Measurements from ENCODE around the gene ATP5PO.

Gene ATP5PO

GRCh38 chr21:33915368-33916199 lies at the start of gene ATP5PO:
Gene ATP5PO (minus strand): TSS chr21:33915804. CDS start chr21:33915763, 41 bp downstream.
- peak; percentile 95 for DNase-seq

GRCh38 chr21:33964706-33965325 lies 49.2 kb upstream of the ATP5PO start:
- DNase-seq, result no peak

- no peak for DNase-seq
Measured at GRCh38 chr21:33963848-33964555, 48.4 kb upstream of the ATP5PO start.

- DNase-seq, result no peak
Measured at GRCh38 chr21:33962290-33962689, 46.7 kb upstream of the ATP5PO start.

GRCh38 chr21:33961061-33961460 lies 45.5 kb upstream of the ATP5PO start:
- no peak for DNase-seq

GRCh38 chr21:33959680-33960079 lies 44.1 kb upstream of the ATP5PO start:
- no peak for DNase-seq

GRCh38 chr21:33954395-33954794 lies 38.8 kb upstream of the ATP5PO start:
- no peak for DNase-seq

- no peak for DNase-seq
Measured at GRCh38 chr21:33951276-33952178, 35.9 kb upstream of the ATP5PO start.

- no peak for DNase-seq
Measured at GRCh38 chr21:33950431-33951079, 35.0 kb upstream of the ATP5PO start.

GRCh38 chr21:33949516-33950430 lies 34.2 kb upstream of the ATP5PO start:
- DNase-seq, result no peak

GRCh38 chr21:33948951-33949444 lies 33.4 kb upstream of the ATP5PO start:
- no peak for DNase-seq

GRCh38 chr21:33948096-33948950 lies 32.7 kb upstream of the ATP5PO start:
- DNase-seq, result peak; percentile 43

GRCh38 chr21:33947451-33948095 lies 32.0 kb upstream of the ATP5PO start:
- no peak for DNase-seq

GRCh38 chr21:33945652-33946270 lies 30.2 kb upstream of the ATP5PO start:
- DNase-seq, result peak; percentile 7

GRCh38 chr21:33944185-33944763 lies 28.7 kb upstream of the ATP5PO start:
- no peak for DNase-seq

- no peak for DNase-seq
Measured at GRCh38 chr21:33943293-33943692, 27.7 kb upstream of the ATP5PO start.

- no peak for DNase-seq
Measured at GRCh38 chr21:33942426-33942825, 26.8 kb upstream of the ATP5PO start.

- no peak for DNase-seq
Measured at GRCh38 chr21:33940881-33941245, 25.3 kb upstream of the ATP5PO start.

Data from GF-D8 (cell line).